Mesodermal cell (in vitro differentiated cells): Measurements from ENCODE around the gene CCDC102B. TPM values are rescaled to one million over a fixed set of nuclear protein-coding genes. Genes with fewer than 3 reads are reported as not detected.

ENCODE experiments used
- H3K27ac ChIP-seq: 2 replicates; pipeline ENCODE4 v1.7.0; 2013; ENCODE audit warnings: mild to moderate bottlenecking, low read depth, low read length, moderate library complexity; ENCODE audit not compliant: severe bottlenecking
- H3K36me3 ChIP-seq: 2 replicates; pipeline ENCODE4 v1.7.1; 2013; ENCODE audit warnings: mild to moderate bottlenecking, low read length, moderate library complexity; ENCODE audit not compliant: control insufficient read depth, insufficient read depth
- H3K4me1 ChIP-seq: one replicate; pipeline ENCODE4 v1.7.1; 2013; ENCODE audit warnings: mild to moderate bottlenecking, low read length; ENCODE audit not compliant: insufficient read depth, control insufficient read depth, poor library complexity, severe bottlenecking
- H3K4me3 ChIP-seq: 2 replicates; pipeline ENCODE4 v1.7.0; 2013; ENCODE audit warnings: low read length, control low read depth, mild to moderate bottlenecking; ENCODE audit not compliant: insufficient read depth, poor library complexity, severe bottlenecking; ENCODE audit errors: extremely low read depth
- H3K9me3 ChIP-seq: 2 replicates; pipeline ENCODE4 v1.7.1; 2013; ENCODE audit warnings: mild to moderate bottlenecking, low read length, moderate library complexity; ENCODE audit not compliant: control insufficient read depth
- WGBS, 2 experiments: methylation state at CpG; one replicate each; pipeline ENCODE4 v1.1.5; 2013; ENCODE audit warnings: missing lambda C conversion rate in 2 of 2; ENCODE audit not compliant: insufficient coverage in 2 of 2; 5-methylcytosine and 5-hydroxymethylcytosine counted together
- polyA plus RNA-seq, 2 experiments: library from polyadenylated mRNA; stranded (reverse); fragments of 50-300 nt; gene quantifications; one replicate each; pipeline ENCODE4 v1.2.3, GENCODE V29; 2013

Gene CCDC102B
- polyA plus RNA-seq (2013, experiment 1 of 2), result 9.0 TPM
- polyA plus RNA-seq (2013, experiment 2 of 2), result 6.1 TPM

DNA sequence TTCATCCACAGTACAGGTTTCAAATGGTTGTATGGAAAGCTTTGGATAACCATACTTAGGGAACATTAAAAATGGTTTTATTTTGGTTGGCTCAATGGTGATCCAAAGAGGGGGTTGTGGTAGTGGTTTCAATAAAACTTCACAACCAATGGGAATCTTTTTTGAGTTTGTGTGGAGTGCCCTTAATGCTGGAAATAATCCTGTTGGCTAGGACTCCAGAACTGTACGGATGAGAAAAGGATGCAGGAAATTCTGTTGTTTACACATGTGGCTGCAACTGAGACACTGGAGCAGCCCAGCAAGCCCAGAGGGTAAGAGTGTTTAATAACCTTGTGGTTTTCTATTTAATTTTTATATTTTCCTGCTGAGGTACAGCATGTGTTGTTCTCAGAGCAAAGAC, at the start of gene CCDC102B:
Gene CCDC102B (plus strand): TSS at position 210 of the 400 bp plus-strand sequence. CDS start 38,684 bp downstream, outside the sequence.
- Histone ChIP-seq H3K36me3 (no peaks in the 10 kb centered on the region), H3K27ac (peak within 1 kb of the TSS; percentile 68), H3K4me3 (no peak within 1 kb of the TSS), H3K4me1 (peaks cover 5% of the 10 kb centered on the region), H3K9me3 (no peaks in the 10 kb centered on the region)
- 60 to 91% methylated on average over 1 of the region's 1 CpG for WGBS, 2 experiments

DNA sequence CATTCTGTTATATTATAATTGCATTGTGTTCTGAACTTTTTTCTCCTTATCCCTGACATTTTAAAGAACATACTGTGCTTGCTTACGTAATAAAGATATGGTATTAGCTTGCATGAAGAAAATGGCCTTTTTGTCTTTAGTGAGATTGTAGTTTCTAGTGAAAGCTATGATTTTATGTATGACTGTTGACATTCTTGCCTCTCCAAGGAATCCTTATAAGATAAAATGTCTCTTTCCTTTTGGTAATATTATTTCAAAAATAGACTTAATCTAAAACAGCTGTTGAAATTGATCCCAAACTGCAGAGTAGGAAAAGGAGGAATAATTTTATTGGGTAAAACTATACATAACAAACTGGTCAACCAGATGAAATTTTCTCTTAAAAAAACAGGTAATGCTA, 40.8 kb upstream of the CCDC102B start:
- Histone ChIP-seq H3K36me3 (no peaks in the 10 kb centered on the region), H3K27ac (no peak overlapping the region), H3K9me3 (peaks cover 3% of the 10 kb centered on the region), H3K4me1 (no peaks in the 10 kb centered on the region), H3K4me3 (no peak overlapping the region)
- no CpG with 5 or more reads among the region's 1 CpG for WGBS, 2 experiments

DNA sequence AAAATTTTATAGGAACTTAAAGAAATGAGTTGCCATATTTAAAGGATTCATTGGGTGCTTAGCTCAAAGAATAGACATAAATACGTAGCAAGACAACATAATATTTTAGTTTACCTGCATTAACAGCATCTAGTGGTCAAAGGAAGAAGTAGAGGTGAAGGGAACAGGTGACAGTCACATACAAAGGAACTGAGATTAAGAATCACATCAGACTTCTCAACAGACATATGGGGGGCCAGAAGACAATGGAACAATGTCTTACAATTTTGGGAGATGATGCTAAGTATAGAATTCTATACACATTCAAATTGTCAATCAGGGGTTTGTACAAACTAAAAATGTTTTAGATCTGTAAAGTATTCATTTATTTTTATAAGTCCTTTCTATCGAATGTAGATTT, 38.6 kb upstream of the CCDC102B start:
- no CpG with 5 or more reads among the region's 2 CpGs for WGBS, 2 experiments
- Histone ChIP-seq H3K36me3 (no peaks in the 10 kb centered on the region), H3K4me1 (no peaks in the 10 kb centered on the region)

DNA sequence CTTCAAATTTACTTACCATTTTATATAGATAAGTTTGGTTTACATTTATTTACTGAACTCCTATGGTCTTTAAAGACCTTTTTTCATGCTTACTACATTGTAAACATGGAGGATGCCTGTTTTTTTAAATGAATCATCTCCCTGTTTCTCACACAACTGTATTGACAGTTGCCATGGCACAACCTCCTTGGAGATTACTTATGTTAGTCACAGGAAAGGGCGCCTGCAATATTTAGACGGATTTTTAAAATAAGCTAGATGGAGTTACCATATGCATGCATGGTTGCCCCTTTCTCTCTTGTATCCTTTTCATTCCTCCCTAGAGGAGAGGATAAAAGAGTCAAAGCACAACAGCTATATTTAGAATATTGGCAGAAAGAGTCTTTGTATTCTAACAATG, 34.8 kb upstream of the CCDC102B start:
- Histone ChIP-seq H3K9me3 (peaks cover 3% of the 10 kb centered on the region), H3K36me3 (no peaks in the 10 kb centered on the region), H3K27ac (no peak overlapping the region), H3K4me1 (no peaks in the 10 kb centered on the region), H3K4me3 (no peak overlapping the region)
- 100% methylated on average over 1 of the region's 2 CpGs; no CpG with 5 or more reads in 1 of the 2 experiments for WGBS, 2 experiments

More for the DNA sequence above, 38.6 kb upstream of the CCDC102B start:
- Histone ChIP-seq H3K9me3 (peaks cover 3% of the 10 kb centered on the region), H3K27ac (no peak overlapping the region), H3K4me3 (no peak overlapping the region)

DNA sequence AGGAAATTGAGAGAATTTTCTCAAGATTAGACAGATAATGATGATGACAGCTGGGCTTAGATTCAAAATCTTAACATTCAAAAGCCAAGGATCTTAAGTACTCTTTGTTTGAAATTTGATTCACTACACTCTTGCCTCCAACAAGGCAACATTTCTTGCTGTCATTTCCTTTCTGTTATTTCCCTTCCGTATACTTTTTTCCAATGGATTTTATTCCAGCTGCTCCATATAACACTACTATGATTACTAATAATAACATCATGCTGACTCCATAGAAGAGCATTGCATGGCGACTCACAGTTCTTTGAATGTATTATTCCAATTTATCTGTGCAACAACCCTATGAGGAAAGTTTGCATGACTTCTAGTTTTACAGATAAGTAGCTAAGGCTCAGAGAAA, 33.9 kb upstream of the CCDC102B start:
- peaks cover 3% of the 10 kb centered on the region for H3K9me3 ChIP-seq
- H3K4me1 ChIP-seq, result no peaks in the 10 kb centered on the region
- WGBS, 2 experiments, result 90% methylated on average over 2 of the region's 2 CpGs; no CpG with 5 or more reads in 1 of the 2 experiments
- H3K27ac ChIP-seq, result no peak overlapping the region
- no peaks in the 10 kb centered on the region for H3K36me3 ChIP-seq
- H3K4me3 ChIP-seq, result no peak overlapping the region

DNA sequence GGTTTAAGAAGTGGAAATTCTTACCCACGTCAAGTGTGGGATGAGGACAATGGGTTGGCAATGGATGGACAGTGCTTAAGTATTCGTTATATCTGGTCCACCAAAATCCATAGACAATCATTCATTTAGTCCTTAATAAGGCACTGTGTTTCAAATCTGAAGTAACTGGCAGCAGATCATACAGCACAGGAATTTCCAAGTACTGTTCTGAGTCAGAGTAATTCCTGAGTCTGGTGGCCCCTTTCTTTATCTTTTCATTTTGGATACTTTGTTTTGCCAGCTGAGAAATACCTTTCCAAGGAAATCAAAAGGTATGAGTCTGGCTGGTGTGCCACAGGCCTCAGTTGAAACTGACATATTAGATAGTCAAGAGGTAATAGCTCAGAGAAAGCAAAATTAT, 31.4 kb upstream of the CCDC102B start:
- WGBS, 2 experiments, result 100% methylated on average over 1 of the region's 2 CpGs
- H3K4me1 ChIP-seq, result no peaks in the 10 kb centered on the region
- H3K9me3 ChIP-seq, result peaks cover 3% of the 10 kb centered on the region
- no peak overlapping the region for H3K4me3 ChIP-seq
- no peaks in the 10 kb centered on the region for H3K36me3 ChIP-seq
- no peak overlapping the region for H3K27ac ChIP-seq

DNA sequence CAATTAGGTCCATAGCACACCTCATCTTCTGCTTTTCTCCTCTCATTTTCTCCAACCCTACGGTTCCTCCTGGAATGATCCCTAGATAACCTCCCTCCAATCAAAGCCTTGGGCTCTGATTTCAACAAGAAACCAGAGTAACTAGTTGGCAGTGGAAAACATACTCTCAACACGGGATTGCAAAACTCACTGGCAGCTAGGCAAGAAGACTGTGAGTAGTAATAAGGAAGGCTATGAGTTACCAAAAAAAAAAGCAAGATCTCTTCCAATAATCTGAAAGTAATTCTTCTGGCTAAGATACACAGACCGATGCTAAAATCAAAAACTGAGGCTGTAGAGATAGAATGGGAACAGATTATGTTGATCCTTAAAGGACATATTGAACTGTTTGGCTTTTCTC, 28.4 kb upstream of the CCDC102B start:
- Histone ChIP-seq H3K4me3 (no peak overlapping the region), H3K36me3 (no peaks in the 10 kb centered on the region), H3K4me1 (no peaks in the 10 kb centered on the region), H3K9me3 (peaks cover 3% of the 10 kb centered on the region), H3K27ac (no peak overlapping the region)
- 74 to 92% methylated on average over 2 to 3 of the region's 3 CpGs for WGBS, 2 experiments

DNA sequence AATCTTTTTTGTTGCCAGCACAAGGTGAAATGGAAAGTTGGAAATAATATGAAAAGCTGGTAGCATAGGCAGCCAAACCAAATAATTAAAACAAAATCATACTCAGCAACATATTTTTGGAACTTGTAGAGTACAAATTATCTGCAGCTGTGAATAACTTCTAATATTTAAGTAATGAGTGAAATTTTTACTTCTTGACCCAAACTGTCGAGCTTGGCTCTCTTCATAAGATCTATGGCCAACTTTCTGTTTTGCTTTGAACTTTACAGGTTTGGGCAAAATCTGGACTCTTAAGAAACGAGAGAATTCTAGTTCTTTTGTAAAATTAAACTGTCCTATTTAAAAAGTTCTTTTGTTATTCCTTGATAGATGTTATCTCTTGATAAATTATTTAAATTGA, 25.6 kb upstream of the CCDC102B start:
- Histone ChIP-seq H3K4me3 (no peak overlapping the region), H3K9me3 (peaks cover 3% of the 10 kb centered on the region), H3K36me3 (no peaks in the 10 kb centered on the region), H3K27ac (no peak overlapping the region), H3K4me1 (no peaks in the 10 kb centered on the region)
- WGBS, 2 experiments, result 67% methylated on average over 1 of the region's 2 CpGs; no CpG with 5 or more reads in 1 of the 2 experiments

DNA sequence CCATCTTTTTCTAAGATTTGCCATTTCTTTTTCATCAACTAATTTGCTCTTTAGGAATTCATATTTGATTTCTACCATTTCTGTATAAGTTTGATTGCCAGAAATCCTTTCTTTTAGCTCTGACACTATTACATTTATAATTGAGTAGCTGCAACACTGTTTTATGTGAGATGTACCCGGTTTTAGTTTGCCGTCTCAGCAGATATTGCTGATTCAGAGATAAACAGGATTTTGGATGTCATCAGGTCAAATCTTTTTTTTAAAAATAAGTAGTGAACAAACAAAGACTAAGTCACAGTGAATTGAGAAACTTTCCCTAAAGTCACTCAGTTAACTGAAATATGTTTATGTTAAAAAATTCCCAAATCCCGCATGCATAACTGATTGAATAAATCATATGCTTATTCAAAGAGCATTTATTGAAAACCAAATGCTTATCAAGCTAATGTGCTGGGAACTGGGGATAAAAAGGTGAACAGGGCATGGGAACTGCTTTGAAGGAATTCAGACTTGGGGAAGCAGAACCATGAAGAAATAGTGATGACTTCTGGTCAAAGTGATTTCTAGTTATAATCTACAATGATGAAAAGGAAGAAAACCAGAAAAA, 19.5 kb upstream of the CCDC102B start:
- no peak overlapping the region for H3K27ac ChIP-seq
- no peaks in the 10 kb centered on the region for H3K4me1 ChIP-seq
- H3K36me3 ChIP-seq, result no peaks in the 10 kb centered on the region
- no CpG with 5 or more reads among the region's 3 CpGs for WGBS, 2 experiments
- no peak overlapping the region for H3K4me3 ChIP-seq
- no peaks in the 10 kb centered on the region for H3K9me3 ChIP-seq

DNA sequence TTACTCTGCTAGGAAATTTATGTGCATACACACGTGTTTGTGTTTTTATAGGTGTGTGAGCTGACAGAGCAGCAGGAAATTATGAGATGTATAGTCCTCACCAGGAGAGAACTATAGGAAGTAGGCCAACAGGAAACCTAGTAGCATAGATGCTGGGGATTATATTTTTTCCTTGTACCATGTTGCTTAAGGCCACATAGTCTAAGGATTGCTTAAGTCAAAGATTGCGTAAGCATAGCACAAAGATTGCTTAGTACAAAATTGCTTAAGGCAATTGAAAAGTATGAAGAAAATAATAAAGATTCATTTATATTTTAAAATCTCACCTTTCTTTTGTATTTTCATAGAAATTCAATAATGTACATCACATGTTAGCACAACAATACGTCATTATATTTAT, 18.7 kb upstream of the CCDC102B start:
- Histone ChIP-seq H3K4me1 (no peaks in the 10 kb centered on the region), H3K27ac (no peak overlapping the region), H3K9me3 (no peaks in the 10 kb centered on the region), H3K36me3 (no peaks in the 10 kb centered on the region), H3K4me3 (no peak overlapping the region)
- WGBS, 2 experiments, result 40 to 88% methylated on average over 1 of the region's 3 CpGs

DNA sequence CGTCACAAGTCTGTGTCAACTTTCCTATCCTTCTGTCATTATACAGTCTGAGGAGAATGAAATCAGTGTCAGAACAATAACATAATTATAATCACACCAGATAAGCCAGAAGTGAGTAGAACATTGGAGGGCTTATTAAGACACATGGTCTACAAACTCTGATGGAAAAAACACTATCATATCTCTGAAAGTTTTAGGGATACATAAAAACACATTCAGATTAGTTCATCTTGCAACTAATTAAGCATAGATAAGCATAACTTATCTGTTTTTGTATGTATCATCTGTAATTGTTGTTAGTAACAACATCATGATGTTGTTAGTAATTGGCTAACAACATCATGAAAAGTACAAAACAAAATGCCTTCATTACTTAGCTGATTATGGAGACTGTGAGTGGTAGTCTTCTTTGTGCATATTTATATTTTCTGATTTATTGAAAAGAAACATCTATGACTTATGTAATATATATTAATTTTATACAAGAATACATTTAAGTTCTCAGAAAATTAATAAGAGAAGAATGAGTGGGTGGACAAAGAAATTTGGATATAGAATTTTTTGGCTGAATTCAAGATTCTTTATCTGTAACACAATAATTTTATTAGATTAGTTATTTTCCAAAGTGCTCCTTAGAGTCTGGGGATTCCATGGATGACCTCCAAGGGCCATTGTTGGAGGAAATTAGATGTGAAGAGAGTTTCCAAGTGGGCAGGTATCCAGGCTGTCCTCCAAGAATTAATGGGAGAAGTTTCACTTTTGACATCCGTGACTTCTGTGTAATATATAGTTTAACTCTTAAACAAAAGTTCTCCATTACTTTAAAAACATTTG, 16.9 kb upstream of the CCDC102B start:
- H3K9me3 ChIP-seq, result no peaks in the 10 kb centered on the region
- 83% methylated on average over 1 of the region's 2 CpGs; no CpG with 5 or more reads in 1 of the 2 experiments for WGBS, 2 experiments
- H3K4me3 ChIP-seq, result no peak overlapping the region
- no peak overlapping the region for H3K27ac ChIP-seq
- H3K4me1 ChIP-seq, result no peaks in the 10 kb centered on the region
- no peaks in the 10 kb centered on the region for H3K36me3 ChIP-seq
